Peyer's patch (tissue), 4 donors: ENCODE data around the gene LTBP1.

ENCODE experiments used
- POLR2A ChIP-seq, 2 donors: fragments of 450-650 bp; IDR thresholded peaks; one replicate each; pipeline ENCODE4 v1.5.1; 2017; ENCODE audit warnings: antibody characterized with exemption in 2 of 2, mild to moderate bottlenecking in 2 of 2, moderate library complexity in 2 of 2
- TF ChIP-seq, protein P1 (sequence below), 6 experiments: fragments of 450-650 bp in 4 of 6; fragments of 200-600 bp in 2 of 6; sonication (generic) in 1 of 6; IDR thresholded peaks; one replicate each; pipeline ENCODE4 v1.5.1; 2017 to 2019; ENCODE audit warnings: antibody characterized with exemption in 6 of 6, mild to moderate bottlenecking in 3 of 6, moderate library complexity in 1 of 6

DNA sequence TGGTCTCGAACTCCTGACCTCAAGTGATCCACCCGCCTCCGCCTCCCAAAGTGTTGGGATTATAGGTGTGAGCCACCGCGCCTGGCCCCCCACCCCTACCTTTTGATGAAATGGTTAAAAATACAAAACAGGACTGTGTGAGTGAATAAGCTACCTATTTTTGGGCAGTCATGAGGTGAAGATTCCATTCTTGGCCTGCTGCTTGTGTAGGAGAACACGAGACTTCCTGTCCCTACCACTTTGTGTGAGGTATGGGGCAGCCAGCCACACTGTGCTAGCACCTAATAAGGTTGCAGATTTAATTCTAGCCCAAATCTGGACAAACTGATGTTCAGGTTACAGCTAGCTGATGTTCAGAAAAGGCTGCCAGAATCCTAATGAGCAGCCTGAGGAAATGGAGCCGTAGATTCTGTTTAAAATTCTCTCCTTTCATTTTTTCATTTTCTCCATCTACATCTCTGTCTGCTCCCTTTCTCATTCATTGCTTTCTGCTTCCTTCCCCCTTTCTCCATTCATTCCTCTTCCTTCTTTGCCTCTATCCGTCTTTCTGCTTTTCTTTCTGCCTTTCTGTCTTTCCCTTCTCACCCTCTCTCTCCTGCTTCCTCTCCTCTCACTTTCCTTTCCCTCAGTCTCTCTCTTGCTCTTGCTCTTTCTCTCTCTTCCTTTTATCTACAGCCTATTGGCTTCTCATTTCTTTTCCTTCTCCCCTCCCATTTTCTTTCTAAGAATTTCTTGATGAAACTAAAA is 4.6 kb upstream of the LTBP1 start:
- TF ChIP-seq, protein P1, sequence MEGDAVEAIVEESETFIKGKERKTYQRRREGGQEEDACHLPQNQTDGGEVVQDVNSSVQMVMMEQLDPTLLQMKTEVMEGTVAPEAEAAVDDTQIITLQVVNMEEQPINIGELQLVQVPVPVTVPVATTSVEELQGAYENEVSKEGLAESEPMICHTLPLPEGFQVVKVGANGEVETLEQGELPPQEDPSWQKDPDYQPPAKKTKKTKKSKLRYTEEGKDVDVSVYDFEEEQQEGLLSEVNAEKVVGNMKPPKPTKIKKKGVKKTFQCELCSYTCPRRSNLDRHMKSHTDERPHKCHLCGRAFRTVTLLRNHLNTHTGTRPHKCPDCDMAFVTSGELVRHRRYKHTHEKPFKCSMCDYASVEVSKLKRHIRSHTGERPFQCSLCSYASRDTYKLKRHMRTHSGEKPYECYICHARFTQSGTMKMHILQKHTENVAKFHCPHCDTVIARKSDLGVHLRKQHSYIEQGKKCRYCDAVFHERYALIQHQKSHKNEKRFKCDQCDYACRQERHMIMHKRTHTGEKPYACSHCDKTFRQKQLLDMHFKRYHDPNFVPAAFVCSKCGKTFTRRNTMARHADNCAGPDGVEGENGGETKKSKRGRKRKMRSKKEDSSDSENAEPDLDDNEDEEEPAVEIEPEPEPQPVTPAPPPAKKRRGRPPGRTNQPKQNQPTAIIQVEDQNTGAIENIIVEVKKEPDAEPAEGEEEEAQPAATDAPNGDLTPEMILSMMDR (IDR thresholded peaks at IDR 0.05), result no peak
- no peak for TF ChIP-seq POLR2A (IDR thresholded peaks at IDR 0.05)
